Mammary epithelial cell (primary cell): ENCODE data around the gene EFR3B.

Source experiments
- EZH2 ChIP-seq: IDR thresholded peaks from 2 replicates; pipeline ENCODE4 v1.6.1; 2012; ENCODE audit warnings: low read length, inconsistent platforms, borderline replicate concordance
- TF ChIP-seq, protein P1 (sequence below), 2 donors: IDR thresholded peaks in 1 of 2; conservative IDR thresholded peaks in 1 of 2; 2 replicates each; pipeline ENCODE4 v1.5.1; 2011 to 2012; ENCODE audit warnings: inconsistent platforms in 2 of 2, low read length in 2 of 2, mild to moderate bottlenecking in 2 of 2, control low read depth in 1 of 2, low read depth in 1 of 2; ENCODE audit not compliant: insufficient read depth in 1 of 2; ENCODE audit errors: extremely low read depth in 1 of 2

DNA sequence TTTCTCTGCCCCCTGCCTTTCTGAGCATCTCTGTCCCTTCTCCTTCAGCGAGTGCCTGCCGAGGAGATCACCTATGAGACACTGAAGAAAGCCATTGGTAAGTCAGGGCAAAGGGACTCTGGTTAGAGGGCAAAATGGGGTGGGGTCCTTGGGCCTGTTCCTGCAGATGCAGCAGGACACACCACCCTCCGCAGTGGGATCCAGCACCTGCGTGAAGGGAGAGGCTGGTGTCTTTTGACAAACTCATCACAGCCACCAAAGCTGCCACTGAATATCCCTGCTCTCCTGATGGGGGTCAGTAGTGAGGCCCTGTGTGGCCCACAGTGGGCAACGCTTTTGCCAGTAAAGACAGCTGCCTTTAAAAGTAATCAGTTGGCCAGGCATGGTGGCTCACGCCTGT is 107.8 kb downstream of the EFR3B start:
- TF ChIP-seq, protein P1, sequence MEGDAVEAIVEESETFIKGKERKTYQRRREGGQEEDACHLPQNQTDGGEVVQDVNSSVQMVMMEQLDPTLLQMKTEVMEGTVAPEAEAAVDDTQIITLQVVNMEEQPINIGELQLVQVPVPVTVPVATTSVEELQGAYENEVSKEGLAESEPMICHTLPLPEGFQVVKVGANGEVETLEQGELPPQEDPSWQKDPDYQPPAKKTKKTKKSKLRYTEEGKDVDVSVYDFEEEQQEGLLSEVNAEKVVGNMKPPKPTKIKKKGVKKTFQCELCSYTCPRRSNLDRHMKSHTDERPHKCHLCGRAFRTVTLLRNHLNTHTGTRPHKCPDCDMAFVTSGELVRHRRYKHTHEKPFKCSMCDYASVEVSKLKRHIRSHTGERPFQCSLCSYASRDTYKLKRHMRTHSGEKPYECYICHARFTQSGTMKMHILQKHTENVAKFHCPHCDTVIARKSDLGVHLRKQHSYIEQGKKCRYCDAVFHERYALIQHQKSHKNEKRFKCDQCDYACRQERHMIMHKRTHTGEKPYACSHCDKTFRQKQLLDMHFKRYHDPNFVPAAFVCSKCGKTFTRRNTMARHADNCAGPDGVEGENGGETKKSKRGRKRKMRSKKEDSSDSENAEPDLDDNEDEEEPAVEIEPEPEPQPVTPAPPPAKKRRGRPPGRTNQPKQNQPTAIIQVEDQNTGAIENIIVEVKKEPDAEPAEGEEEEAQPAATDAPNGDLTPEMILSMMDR (conservative IDR thresholded peaks at IDR 0.05 in 1 of 2, IDR thresholded peaks at IDR 0.05 in 1 of 2; ENCODE audit: extremely low read depth in 1 of 2, insufficient read depth in 1 of 2, low read depth in 1 of 2, low read length in 2 of 2), result no peak
- TF ChIP-seq EZH2, result no peak
